ENCODE data around the gene SLC7A8. TPM values are rescaled to one million over a fixed set of nuclear protein-coding genes. Genes with fewer than 3 reads are reported as not detected.

SLC7A8 gene
- total RNA-seq, 1 experiment from 2014 or later, result 5.2 TPM

DNA sequence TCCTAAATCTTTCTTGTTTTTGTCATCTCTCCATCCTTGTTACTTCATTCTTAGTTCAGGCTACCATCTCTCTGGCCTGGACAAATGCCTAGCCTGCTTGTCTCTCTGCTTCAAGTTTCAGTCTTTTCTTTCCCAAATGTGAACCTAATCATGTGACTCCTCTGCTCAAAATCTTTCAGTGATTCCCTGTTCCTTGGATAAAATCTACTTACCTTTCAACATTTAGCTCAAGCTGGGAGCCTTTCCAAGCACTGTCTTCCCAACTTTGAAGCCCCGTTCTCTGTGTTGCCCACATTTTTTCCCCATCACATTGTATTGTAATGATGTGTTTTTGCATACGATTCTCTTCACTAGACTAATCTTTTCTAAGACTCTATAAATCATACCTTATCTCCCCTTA is 24.7 kb downstream of the SLC7A8 start:
- DNase-seq (ENCODE audit: low spot score), result no peak

DNA sequence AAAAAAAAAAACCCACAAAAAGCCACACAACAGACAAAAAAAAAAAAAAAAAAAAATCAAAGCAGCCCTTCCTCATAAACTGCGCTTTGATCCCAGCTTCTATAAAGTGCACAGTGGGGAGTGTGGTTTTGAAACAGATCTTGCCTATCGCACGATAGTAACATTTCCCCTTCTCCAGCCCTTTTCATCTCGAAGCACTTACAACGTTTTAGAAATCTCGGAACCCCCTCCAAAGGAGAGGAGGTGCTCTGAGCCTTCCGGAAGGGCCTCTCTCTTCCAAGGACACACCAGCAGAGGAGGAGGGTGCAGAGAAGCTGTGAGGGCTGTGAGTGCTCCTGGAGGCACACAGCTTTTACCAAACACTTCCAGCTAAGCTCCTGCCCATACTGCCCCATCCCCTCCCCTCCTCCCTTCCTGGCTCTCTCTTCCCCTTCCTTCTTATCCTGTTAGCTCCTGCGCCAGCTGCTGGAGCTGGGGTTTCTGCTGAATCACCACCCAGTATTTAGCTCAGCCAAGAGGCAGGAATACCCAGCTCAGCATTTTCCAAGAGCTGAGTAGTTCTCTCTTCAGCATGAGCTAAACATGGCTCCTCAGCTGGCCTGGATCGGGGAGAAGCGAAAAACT is 28.4 kb downstream of the SLC7A8 start:
- peak; percentile 98 for DNase-seq (ENCODE audit: low spot score)

DNA sequence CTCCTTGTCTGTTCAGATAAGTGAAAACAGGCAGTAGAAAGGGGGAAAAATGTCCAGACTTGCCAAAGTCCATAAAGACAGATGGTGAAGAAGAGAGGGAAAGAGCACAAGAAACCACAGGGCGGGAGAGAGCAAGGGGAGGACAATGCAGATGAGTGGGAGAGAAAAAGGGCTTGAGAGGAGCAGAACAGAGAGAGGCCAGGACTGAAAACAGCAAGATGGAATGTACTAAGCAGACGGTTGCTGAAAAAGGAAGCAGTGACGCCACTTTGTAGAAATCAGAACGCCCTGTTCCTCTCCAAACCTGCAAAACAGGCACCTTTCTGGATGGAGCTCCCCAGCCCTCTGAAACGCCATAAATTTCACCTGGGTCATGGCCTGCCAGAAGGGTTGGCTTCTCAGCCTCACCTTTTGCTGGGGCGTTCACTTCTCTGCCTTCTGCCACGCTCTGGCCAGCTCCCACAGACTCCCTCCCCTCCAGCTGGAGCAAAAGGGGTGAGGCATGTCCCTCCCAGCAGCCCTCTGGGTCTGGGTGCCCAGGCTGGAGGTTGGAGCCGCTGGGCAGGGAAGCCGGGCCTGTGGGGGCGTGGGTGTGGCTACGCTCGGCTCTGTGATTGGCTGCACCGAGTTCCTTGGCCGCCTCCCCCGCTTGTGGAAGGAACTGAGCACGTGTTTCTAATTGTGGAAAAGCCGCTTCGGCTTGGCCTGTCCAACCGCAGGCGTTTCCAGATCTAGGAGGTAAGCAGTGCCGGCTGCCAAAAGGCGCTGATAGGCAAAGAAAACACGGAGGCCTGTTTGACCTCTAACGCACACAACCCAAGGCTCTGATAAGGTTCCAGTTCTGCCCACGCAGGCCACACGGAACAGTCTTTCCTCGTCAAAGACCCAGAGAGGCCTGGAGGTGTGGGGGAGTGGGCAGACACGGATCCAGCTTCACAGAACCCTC is 29.3 kb downstream of the SLC7A8 start:
- DNase-seq (ENCODE audit: low spot score), result peak; percentile 70

DNA sequence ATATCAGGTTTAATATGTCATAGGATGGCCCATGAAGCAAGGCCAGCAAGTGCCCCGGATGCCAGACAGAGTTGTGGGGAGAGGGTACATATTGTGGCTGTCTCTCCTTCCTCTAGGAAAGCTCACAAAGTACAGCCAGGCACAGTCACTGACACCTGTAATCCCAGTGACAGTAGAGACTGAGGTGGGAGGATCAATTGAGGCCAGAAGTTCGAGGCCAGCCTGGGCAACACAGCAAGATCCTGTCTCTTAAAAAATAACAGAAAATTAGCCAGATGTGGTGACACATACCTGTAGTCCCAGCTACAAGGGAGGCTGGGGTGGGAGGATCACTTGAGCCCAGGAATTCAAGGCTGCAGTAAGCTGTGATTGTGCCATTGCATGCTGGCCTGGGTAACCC is 32.1 kb downstream of the SLC7A8 start:
- no peak for DNase-seq (ENCODE audit: low spot score)

- no peak for DNase-seq (ENCODE audit: low spot score)
These were observed 33.7 kb downstream of the SLC7A8 start for GRCh38 chr14:23149745-23150144.

GRCh38 chr14:23148591-23149249 is 34.7 kb downstream of the SLC7A8 start:
- no peak for DNase-seq (ENCODE audit: low spot score)

GRCh38 chr14:23147676-23148075 is 35.8 kb downstream of the SLC7A8 start:
- DNase-seq (ENCODE audit: low spot score), result peak; percentile 41

- DNase-seq (ENCODE audit: low spot score), result no peak
These were observed 36.5 kb downstream of the SLC7A8 start for GRCh38 chr14:23146980-23147379.

GRCh38 chr14:23146351-23146910 is 37.0 kb downstream of the SLC7A8 start:
- no peak for DNase-seq (ENCODE audit: low spot score)

- DNase-seq (ENCODE audit: low spot score), result no peak
These were observed 37.6 kb downstream of the SLC7A8 start for GRCh38 chr14:23145794-23146350.

- DNase-seq (ENCODE audit: low spot score), result no peak
These were observed 39.5 kb downstream of the SLC7A8 start for GRCh38 chr14:23143911-23144310.

DNA sequence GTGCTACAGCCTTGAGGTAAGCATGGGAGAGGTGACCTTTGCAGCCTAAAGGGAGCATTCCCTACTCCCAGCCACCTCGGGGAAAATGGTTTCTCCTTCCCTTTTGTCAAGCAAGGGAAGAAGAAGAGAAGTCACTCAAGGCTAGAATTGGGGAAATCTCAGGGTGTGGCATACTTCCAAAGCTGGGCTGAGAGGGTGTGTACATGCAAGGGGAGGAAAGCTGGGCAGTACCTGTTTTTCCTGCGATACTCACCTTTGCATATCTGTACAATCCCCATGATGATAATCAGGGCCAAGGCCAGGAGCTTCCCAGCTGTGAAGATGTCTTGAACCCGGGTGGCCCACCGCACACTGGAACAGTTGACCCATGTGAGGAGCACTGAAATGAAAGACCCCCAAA is 40.6 kb downstream of the SLC7A8 start:
- no peak for DNase-seq (ENCODE audit: low spot score)

DNA sequence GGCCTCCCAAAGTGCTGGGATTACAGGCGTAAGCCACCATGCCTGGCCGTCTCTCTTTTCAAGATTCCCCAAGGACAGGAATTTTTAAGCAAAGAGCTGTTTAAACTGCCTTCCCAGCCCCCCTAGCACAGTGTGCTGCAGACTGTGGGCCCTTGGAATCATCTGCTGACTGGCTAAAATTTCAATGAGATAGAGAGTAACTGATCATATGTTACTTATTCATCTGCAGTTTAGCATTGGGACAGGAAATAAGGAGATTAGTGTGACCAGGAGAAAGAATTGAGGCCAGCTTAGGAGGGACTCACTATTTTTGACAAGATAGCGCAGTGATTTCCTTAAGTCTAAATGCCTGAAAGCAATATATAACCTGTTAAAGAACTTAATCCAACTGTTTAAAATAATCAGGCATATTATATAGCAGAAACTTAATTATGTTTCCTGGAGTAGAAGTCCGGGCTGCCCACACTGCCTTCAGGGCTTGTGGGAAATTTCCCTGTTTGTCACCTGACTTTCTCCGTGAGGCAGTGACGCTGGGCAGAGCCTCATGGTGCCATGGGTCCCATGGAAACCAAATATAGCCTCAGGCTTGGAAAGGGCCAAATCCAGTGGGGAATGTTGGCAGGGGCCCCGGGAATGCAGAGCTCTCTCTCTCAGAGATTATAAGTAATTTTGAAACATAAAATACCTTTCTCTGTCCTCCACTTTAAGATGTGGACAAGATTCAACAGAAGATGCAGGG is 41.6 kb downstream of the SLC7A8 start:
- DNase-seq (ENCODE audit: low spot score), result peak; percentile 81

DNA sequence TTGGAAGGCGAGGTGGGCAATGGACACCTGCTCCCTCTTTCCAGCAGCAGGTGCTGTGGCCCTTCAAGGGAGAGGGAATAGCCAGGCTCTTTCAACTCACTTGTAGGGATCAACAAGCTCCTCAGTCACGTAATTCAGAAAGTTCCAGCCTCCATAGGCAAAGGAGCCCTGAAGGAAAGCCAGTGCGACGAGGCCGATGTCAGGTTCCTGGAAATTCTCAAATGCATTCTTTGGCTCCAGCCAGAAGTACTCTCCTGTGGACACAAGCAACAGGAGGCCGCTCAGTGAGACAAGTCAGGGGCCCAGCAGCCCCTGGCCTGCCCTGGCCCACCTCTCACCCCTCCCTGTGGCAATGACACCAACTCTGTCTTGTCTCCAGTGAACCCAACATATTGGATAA is 43.1 kb downstream of the SLC7A8 start:
- no peak for DNase-seq (ENCODE audit: low spot score)

- no peak for DNase-seq (ENCODE audit: low spot score)
These were observed 43.6 kb downstream of the SLC7A8 start for GRCh38 chr14:23139874-23140273.

DNA sequence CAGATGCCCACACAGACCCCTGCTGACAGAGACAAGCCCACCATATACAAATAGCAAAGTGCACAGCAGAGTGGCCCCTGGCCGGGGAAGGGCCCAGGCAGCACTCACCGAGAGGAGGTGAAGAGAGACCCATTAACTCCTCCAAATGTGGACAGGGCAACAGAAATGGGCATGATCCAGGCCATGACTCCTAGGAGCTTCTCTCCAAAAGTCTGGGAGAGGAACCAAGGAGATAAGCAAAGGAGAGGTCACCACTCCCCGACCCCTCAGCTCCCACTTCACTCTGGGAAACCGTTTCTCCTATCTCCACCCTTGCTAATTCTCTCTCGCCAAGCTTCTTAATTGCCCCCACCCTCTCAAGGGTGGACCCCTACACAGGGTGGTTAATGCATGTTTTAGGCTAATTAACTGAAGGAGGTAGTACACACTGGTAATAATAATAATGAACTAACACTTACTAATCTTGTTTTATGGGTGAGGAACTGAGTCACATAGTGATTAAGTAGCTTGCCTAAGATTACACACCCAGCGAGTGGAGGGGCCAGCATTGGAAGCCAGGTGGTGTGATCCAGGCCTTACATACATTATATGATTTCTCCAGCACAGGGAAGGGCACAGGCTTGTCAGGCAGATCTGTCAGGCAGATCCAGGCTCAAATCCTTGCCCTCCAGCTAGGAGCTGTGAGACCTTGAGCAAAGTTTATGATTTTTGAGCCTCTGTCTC is 45.5 kb downstream of the SLC7A8 start:
- DNase-seq (ENCODE audit: low spot score), result no peak

GRCh38 chr14:23137192-23137812 is 46.2 kb downstream of the SLC7A8 start:
- DNase-seq (ENCODE audit: low spot score), result no peak

DNA sequence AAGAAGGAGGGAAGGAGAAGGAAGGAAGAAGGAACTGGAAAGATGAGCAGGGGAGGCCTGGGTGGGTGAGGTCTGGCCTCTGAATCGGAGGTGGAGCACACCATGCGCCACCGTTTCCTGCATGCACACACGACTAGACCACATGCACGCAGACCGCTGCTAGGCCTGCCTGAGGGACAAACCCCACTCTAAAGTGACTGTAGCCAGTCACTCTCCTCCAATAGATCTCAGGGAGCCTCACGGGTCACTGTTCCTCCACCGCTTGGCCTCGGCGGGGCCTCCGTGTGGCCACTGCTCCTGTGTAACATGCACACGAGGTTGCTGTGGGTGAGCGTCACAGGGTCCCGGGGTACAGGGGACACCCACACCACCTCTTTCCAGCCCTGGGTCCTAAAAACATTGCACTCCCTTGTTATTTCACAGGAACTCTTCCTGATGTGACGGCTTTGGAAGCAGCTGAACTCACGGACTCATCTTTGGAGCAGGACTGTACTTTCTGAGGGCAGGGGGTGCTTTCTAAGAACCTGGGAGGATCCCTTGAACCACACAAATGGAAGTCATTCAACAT is 46.8 kb downstream of the SLC7A8 start:
- DNase-seq (ENCODE audit: low spot score), result no peak

- DNase-seq (ENCODE audit: low spot score), result no peak
These were observed 50.5 kb downstream of the SLC7A8 start for GRCh38 chr14:23132970-23133369.

DNA sequence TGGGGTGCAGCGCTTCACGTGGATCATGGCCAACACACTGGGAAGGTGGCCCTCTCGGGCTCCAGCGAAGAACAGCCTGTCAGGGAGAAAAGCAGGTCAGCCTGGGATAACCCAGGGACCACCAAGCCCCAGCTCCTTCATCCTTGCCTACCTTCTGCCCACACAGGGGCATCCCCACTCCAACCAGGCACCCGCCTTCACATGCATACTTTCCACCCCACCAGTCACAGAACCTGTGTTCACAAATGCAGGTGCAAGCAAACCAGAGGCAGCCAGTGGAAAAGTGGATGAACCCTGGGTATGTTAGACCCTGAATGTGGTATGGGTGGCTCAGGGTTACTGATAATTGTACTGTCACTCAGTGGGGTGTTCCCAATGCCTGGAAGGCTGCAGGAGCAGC is 52.0 kb downstream of the SLC7A8 start:
- no peak for DNase-seq (ENCODE audit: low spot score)

Data from H4 (cell line).